ENCODE results near the gene CBX2.
"Not testable (repeated sequence)": the region's sequence is repeated elsewhere in the genome, so short reads cannot be mapped to it uniquely, and the experiment has no call there.

Gene CBX2

GRCh38 chr17:79772726-79773125 lies 5.2 kb upstream of the CBX2 start:
- DNase-seq: not testable (repeated sequence)

GRCh38 chr17:79774561-79774975 lies 3.4 kb upstream of the CBX2 start:
- no peak for DNase-seq

GRCh38 chr17:79775632-79776031 lies 2.3 kb upstream of the CBX2 start:
- no peak for DNase-seq

GRCh38 chr17:79776376-79777119 lies 1.4 kb upstream of the CBX2 start:
- no peak for DNase-seq

- no peak for DNase-seq
Measured at GRCh38 chr17:79777120-79777893, 641 bp upstream of the CBX2 start.

GRCh38 chr17:79778504-79779083 lies 646 bp downstream of the CBX2 start:
- no peak for DNase-seq

- no peak for DNase-seq
Measured at GRCh38 chr17:79779084-79779529, 1.2 kb downstream of the CBX2 start.

GRCh38 chr17:79779661-79780365 lies 1.9 kb downstream of the CBX2 start:
- DNase-seq: no peak

- DNase-seq: no peak
Measured at GRCh38 chr17:79781012-79781650, 3.2 kb downstream of the CBX2 start.

GRCh38 chr17:79781736-79782575 lies 4.0 kb downstream of the CBX2 start:
- no peak for DNase-seq

- DNase-seq: no peak
Measured at GRCh38 chr17:79783891-79784290, 5.9 kb downstream of the CBX2 start.

GRCh38 chr17:79784353-79785016 lies 6.5 kb downstream of the CBX2 start:
- DNase-seq: no peak

GRCh38 chr17:79785017-79785899 lies 7.3 kb downstream of the CBX2 start:
- no peak for DNase-seq

GRCh38 chr17:79785900-79786810 lies 8.2 kb downstream of the CBX2 start:
- no peak for DNase-seq

- DNase-seq: no peak
Measured at GRCh38 chr17:79786930-79787643, 9.1 kb downstream of the CBX2 start.

- DNase-seq: no peak
Measured at GRCh38 chr17:79788455-79788854, 10.5 kb downstream of the CBX2 start.

- no peak for DNase-seq
Measured at GRCh38 chr17:79788989-79789942, 11.3 kb downstream of the CBX2 start.

All from stimulated activated CD4-positive, alpha-beta T cell treated with anti-CD3 and anti-CD28 coated beads, Interleukin-4, amount 100 ng/mL, for 24 hours (primary cell).